Suppressor macrophage treated with lipopolysaccharide for 1 hour (primary cell): ENCODE measurements around the gene RGS3.
A peak's percentile ranks its signal among the peaks of the same experiment; 100 is the strongest.

Experiments
- DNase-seq, 3 donors: peaks; one replicate each; pipeline ENCODE4 v3.0.0-alpha.2; 2020 to 2022

RGS3 gene

DNA sequence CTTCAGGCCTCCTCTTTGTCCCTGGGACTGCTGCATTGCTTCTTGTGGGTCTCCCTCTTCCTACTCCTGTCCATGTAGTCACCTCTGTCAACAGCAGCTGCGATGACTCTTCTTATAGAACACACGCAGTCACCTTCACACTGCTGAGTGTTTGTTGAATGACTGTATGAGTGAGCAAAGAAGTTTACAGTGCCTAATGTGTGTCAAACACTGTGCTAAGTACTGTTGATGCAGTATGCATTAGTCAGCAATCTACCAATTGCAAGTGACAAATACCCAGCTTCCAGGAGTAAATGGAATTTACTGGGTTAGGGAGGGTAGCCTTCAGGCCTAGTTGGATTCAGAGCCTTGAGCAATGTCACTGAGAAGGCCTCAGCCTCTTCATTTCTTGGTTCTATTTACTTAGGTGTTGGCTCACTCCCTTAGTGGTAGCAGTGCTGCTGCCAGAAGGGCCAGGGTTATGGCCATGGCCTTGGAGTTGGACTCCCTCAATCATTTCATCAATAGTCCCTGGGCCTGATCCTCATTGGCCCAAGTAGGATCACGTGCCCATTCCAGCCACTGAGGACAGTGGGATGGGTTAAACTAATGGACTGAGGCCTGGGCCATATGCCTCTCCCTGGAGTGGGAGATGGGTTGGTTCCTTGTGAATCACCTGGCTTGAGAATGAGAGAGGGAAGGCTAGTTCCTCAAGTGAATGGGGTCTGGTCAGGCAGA is 93.5 kb downstream of the RGS3 start:
- peak in 1 of 3 donors; percentile 25 for DNase-seq

DNA sequence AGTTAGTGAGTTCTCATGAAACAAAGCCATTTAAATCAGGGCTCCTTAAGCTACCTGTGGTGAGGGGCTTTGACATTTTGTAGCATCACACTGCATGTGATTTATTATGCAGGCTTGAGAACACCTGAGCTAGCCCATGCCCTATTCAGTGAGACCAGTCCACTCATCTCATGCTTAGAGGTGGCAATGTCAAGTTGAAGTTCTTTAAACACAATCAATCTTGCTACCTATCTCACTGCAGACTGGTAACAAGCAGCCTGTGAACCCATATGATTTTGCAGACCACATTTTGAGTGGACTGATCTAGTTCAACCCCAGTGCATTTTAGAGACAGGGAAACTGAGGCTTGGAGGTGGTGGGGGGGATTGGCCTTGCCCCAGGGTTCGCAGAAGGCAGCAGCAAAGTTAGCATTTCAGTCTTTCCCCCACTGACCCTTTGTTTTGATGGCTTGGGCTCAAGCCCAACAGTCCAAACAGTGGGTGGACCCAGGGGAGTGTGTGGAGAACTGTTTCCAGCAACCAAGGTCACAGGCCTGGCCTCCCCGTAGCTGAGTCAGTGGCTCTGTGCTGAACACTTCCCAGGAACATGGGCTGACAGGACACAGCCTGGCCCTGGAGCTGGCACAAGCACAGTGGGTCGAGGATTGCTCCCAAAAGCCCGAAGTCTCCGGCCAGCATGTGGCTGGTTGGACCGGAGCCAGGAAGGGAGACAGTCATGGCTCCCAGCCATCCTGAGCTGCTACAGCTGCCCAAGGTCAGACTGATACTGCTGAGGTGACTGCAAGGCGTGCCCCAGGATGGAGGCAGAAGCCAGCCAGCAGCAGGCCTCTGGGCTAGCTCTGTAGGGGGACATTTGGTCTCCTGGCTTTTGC is 95.3 kb downstream of the RGS3 start:
- no peak for DNase-seq

DNA sequence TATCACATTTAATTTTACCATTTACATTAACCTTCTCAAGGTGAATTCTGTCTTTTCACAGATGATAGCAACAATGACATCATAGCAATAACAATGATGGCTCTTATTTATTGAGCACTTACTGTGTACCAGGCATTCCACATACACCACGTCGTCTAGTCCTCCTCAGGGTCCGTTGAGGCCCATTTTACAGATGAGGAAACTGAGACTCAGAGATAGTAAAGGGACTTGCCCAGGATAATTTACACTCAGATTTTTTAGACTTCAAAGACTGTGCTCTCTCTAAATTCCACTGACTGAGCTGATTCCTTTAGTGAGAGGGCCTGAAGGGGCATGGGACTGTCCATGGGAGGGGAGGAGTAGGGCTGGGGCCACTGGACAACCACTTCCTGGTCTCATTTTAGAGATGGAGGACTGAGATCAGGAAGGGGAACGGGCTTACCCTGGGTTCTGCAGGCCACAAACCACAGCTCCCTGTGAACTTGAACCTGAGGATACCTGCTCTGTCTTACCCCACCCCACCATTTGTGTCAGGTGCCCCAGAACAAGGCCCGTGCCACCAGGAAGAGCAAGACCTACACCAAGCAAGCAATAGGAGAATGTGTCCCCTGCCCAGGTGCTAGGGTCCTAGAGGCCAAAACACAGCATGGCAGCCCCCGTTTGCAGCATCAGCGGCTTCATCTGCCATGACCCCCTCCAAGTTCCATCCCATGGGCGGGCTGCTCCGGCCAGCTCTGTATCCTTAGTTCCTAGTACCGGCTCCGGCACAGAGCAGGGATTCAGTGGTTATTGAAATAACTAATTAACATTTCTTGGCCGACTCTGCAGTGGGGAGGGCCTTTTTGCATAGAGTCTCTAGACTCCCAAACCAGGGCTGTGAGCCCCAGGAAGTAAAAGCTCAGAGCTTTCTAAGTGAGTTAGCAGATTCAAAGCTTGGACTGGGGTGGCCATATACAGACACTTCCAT is 96.6 kb downstream of the RGS3 start:
- no peak for DNase-seq

DNA sequence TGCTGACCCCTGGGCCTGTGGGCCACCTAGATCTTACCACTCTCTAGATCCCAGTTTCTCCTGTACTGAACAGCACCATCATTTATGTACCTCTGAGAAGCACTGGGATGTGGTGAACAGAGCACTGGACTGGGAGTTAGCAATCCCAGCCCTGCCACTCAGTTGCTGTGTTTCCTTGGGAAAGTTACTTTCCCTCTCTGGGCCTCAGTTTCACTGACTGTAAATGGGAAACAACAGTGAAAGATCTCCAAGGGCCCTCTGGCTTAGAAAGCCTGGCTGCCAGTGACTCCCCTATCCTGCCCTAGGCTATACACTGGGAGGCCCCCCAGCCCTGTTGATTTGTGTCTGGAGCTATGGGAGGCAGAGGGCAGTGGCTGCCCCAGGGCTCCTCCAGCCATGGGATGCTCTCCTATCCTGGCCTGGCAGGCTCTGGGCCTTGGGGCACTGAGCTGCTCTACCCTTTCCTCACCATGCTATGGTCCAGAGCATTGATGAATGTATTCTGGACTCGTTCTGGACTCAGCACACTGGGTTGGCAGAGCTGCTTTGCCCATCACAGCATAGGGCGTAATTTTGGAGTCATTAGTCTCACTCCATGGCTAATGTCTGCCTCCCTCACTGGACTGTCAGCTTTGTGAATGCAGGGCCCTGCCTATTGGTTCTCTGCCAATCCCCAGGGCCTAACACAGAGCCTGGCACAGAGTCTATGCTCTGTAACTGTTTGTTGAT is 99.3 kb downstream of the RGS3 start:
- no peak for DNase-seq

DNA sequence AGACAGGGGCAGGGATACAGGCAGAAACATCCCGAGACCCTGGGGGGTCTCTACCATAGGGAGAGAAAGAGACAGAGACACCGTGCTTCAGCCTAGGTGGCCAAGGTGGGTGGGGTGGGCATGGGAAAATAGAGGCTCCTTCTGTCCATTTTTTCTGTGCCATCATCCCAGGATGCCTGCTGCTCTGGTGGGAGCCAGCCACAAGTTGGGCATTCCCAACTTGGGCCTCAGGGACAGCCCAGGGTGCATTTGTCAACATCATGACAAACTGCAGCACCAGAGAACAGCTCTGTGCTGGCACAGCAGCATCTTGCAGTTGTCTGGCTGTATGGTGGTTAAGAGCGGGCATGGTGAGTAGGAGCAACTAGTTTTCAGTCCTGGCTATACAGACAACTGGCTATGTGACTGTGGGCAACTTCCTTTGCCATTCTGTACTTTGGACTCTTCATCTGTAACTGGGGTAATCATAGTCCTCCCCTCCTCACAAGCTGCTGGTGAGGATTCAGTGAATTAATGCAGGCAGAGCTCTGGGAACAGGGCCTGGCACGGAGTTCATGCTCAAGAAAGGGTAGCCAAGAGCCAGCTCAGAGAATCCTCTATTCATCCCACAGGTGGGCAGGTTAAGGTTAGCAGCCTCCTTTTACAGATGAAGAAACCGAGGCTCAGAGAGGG is 100.4 kb downstream of the RGS3 start:
- DNase-seq = no peak

DNA sequence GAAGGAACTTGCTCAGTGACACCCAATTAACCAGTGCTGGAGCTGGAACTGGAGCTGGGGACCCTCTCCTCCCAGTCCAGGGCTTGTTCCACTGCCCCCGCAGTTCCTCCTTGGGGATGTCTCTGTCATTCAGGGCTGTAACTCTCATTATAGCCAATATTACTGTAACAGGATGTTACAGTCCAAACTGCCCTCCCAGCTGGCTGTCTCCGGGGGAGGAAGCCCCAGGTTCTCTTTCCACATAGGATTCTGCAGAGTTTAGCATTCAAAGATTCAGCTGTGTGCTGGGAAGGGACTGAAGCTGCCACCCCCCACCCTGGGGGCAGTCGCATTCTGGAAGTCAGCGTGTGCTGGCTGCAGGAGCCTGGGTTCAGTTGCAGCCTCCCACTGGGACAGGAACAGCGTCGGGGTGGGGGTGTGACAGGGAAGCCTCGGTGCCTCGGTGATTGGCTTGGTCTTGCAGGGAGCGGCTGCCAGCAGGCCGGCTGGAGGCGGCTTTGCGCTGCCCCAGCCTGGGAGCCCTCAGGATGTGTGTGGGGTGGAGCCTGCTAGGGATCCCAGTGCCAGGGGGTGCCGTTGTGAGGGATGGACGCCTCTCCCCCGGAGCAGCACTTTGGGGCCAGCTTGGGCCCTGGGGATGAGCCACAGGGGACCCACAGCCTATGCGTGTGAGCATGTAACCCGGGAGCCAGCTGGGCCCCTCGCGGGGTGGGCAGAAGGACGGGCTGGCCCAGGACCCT is 101.1 kb downstream of the RGS3 start:
- peak in 2 of 3 donors; percentile 38 to 43 for DNase-seq

DNA sequence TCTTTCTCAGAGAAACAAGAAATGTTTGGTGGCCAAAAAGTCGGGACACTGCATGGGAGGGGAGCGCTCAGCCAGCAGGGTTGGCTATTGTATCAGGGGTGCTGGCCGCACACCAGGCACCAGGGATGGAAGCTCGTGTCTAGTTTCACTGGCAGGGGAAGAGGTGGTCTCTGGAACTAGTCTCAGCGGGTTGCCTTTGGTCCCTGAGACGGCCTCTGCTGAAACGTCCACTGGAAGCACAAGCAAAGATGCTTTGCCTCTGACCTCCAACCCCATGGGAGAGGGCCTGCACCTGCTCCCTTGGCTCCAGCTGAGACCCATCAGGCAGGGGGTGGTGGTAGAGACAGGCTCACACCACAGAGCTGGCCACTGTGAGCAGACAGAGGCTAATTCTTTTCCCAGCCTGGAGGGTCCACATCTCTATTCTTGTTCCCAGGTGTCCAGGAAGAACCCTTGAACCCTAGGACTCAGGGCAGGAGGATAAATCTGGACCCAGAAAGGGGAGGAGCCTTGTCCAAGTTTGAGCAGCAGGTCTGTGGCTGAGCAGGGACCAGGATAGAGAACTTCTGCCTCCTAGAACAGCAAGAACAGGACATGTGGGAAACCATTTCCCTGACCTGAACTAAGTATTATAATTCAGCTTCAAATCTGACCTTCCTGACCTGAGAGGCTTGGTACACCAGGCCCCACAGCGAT is 102.6 kb downstream of the RGS3 start:
- DNase-seq = no peak

DNA sequence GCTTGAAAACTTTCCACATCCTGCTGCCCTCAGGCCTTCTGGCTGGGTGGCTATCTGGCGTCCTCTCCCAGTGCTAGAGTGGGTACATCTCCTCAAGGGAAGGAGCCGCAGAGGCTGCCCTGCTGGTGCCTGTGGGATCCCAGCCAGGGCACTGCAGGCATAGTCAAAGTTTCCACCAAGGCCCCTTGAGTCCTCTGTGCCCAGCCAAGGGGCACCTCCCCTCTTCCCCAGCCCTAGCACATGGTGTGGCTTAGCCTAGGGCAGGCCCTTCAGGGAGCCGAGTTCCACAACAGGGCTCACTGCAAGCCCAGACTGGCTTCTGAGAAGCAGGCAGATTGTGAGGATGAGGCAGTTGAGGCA is 103.2 kb downstream of the RGS3 start:
- DNase-seq = no peak

DNA sequence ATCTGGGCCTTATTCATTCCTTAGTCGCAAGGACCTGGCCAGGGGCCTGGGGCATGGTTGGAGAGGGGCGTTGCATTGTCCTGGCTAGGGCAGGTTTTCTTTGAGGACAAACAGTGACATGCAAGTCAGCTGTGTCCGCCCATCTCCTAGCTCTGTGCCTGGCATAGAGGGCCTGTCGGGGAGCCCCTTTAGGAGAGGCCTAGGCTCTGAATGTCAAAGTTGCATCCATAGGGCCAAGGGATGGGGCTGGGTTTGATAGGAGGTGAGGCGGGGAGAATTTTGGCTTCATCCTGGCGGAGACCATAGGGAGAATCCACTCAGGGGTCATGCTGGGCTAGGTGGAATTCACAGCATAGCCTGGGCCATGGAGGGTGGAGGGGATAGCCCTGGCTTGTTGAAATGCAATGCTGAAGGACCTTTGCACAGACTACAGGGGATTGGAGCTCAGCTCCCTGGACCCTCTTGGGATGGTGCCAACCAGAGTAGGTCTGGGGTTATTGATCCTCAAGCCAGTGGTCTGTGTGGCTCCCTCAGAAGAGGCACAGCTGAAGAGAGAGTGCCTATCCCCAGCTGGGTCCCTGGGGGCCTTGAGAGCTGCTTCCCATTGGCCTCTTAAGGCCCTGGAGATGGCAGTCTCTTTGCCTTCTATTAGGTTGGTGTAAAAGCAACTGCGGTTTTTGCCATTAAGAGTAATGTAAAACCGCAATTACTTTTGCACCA is 104.0 kb downstream of the RGS3 start:
- no peak for DNase-seq

DNA sequence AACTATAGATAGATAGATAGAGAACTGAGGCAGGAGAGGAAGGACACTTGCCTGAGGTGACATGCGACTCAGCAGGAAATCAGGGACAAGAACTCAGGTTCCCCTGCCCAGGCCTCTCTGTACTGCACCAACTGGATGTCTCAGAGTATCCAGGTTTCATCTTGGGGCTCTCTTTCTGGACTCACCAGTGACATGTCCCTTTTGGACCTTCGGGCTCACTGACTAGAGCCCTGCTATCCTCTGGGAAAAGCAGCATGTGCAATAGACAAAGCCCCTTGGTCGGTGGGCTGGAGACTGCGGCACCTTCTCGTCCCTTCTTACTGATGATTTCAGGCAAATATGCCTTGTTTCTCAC is 104.5 kb downstream of the RGS3 start:
- no peak for DNase-seq

DNA sequence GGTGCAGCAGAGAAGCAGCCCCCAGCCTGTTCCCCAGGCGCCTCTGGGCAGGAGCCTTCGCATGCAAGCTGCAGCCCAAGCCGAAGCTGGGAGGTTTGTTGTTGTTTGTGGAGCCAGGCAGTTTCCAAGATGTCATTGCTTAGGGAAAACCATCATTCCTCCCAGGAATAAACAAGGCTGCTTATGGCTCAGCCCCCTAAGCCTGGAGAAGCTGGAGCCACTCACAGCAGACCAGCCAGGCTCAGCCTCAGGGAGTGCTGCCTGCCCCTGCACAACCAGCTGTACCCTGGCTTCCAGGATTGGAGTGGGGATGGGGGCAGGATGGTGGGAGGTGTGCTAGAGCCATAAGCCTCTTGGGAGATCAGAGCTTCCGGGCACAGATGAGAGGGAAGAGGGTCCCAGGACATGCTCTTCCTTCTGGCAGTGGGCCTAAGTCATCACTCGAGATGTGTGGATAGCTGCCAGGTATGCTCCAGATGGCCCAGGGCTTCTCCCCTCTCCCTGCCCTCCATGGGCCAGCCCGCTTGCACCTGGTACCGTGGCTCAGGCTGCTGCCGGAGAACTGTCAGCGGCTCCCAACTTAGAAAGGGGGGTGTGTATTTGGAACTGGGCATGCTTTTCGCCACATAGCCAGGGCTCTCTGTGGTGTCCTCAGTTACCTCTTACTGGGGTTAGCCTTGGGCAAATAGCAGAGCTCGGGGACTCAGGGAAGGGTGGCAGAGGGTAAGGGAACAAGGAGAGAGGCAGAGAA is 105.2 kb downstream of the RGS3 start:
- no peak for DNase-seq

DNA sequence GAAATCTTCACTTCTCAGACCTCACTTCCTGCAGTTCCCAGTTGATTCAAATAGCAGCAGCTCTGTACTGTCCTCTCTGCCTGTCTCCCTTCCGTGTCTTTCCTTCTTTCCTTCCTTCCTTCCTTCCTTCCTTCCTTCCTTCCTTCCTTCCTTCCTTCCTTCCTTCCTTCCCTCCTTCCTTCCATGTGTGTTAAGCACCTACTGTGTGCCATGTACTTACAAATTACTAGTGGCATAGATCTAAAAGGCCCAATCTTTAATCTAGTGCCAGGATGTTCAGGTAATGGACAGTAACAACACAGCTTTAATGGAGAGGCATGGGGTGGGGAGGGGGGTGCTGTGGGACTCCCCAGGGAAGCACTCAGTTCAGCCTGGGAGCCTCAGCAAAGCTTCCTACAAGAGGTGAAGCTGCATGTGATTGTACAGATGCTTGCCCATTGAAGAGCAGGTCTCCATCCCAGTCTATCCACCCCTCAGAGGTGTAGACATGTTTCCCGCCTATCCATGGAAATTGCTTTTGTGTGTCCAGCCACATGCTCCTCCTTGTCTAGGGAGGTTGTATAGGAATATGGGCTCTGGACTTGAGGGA is 106.0 kb downstream of the RGS3 start:
- DNase-seq = no peak

DNA sequence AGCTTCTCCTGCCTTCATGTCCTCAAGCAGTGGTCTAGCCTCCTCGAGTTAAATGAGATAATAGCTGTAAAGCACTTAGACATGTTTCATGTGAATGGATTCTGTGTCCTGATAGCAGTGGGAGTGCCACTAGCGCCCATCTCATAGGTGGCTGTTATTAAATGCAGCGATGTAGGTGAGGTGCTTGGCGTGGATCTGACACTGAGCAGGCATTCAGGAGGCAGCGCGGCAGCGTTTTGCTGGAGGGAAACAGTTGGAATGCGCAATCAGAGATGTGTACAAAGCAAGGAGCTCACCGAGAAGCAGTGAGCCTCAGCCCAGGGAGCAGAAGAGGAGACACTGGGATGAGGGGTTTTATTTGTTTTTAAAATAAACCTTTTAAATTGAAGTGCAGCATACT is 106.6 kb downstream of the RGS3 start:
- no peak for DNase-seq

DNA sequence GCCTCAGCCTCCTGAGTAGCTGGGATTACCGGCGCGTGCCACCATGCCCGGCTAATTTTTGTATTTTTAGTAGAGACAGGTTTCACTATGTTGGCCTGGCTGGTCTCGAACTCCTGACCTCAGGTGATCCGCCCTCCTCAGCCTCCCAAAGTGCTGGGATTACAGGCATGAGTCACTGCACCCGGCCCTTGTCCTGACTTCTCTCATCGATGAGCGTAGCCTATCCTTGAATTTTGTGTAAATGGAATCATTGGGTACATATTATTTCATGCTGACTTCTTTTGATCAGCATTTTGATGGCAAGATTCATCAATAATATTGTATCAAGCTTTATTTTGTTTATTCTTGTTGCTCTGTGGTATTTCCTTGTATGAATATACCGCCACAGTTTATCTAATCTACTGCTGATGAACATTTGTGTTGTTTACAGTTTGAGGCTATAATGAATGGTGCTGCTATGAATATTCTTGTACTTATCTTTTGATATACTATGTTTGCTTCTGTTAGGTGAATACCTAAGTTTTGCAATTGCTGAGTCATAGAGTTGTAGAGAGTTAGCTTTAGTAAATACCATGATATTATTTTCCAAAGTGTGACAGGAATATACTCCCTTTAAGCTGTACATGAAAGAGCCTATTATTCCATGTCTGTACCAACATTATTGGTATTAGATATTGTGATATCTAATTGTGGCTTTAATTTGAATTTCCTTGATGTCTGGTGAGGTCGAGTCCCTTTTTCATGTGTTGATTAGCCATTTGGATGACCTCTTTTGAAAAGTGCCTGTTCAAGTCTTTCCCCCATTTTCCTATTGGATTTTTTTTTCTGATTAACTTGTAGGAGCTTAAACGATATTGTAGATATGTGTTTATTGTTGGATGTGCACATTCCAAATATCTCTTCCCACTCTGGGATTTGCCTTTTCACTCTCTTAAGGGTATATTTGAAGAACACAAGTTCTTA is 107.5 kb downstream of the RGS3 start:
- peak in 2 of 3 donors; percentile 36 to 41 for DNase-seq

DNA sequence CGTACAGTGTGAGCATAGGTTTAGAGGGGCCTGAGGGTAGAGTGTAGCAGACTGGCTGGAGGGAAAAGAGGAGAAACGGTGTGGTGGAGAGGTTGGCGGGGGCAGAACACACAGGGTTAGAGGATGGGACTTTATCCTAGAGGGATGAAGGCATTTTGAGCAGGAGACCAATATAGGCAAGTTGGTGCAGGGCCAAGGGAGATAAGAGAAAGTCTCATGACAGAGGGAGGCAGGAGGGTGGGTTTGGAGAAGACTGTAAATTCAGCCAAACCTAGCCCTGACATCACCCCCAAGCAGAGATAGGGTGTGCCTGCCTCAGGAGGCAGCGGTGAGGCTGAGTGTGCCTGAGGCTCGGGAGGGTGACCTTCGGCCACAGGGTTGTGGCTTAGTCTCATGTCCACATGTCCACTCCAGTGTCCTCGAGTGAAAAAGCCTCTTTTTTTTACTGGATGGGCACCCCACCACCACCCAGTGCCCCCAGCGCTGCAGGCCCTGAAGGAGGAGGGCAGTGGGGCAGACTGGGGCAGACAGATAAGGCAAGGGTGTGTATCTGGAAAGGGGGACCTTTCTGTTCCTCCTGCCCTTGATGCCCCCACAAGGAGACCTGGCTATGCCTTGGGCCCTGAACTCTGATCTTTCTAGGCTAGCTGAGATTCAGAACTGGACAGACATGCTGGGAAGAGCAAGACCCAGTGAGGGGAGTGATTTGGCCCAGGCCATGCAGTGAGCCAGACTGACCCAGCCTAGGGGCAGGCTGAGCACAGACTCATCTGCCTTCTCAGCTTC is 108.7 kb downstream of the RGS3 start:
- no peak for DNase-seq
